Dermis microvascular lymphatic vessel endothelial cell (primary cell): ENCODE measurements around the gene PARP16. TPM values are rescaled to one million over a fixed set of nuclear protein-coding genes. Genes with fewer than 3 reads are reported as not detected.

Source experiments
- total RNA-seq: library from RNA; depleted of rRNA; stranded (reverse); fragments of >200 nt; gene quantifications from 2 replicates; pipeline ENCODE4 v1.2.1, GENCODE V29; 2014

The PARP16 gene
- total RNA-seq, 1 donor from 2014 or later: 1.8 TPM

Other genes with a start within 250 kb of the PARP16 start
- gene SLC51B, start 241.5 kb downstream of the PARP16 start, total RNA-seq: not detected in 2 replicates
- not detected in 2 replicates for gene RASL12, start 218.9 kb downstream of the PARP16 start, total RNA-seq
- gene KBTBD13, start 210.1 kb downstream of the PARP16 start, total RNA-seq: not detected in 2 replicates
- gene UBAP1L, start 171.7 kb downstream of the PARP16 start, total RNA-seq: 0.77 and 3.8 TPM in 2 replicates
- gene PDCD7, start 153.1 kb downstream of the PARP16 start, total RNA-seq: 9.9 and 13.0 TPM in 2 replicates
- 28.6 and 33.5 TPM in 2 replicates for gene CLPX, start 101.5 kb downstream of the PARP16 start, total RNA-seq
- under 0.01 TPM in 1 of 2 replicates, not detected in the other for gene CILP, start 75.4 kb downstream of the PARP16 start, total RNA-seq
- gene RNU5A-1, start 9.2 kb upstream of the PARP16 start, total RNA-seq: not detected in 2 replicates
- gene RNU5B-1, start 17.8 kb upstream of the PARP16 start, total RNA-seq: not detected in 2 replicates
- 0.13 TPM in 1 of 2 replicates, not detected in the other for gene IGDCC3, start 91.1 kb upstream of the PARP16 start, total RNA-seq
- 0.13 TPM in 2 replicates for gene IGDCC4, start 136.1 kb upstream of the PARP16 start, total RNA-seq
- gene DPP8, start 230.8 kb upstream of the PARP16 start, total RNA-seq: 47.0 and 55.3 TPM in 2 replicates
- gene HACD3, start 243.6 kb upstream of the PARP16 start, total RNA-seq: 84.3 and 108 TPM in 2 replicates